Keratinocyte (primary cell): ENCODE data around the gene ATP2B2. TPM values are rescaled to one million over a fixed set of nuclear protein-coding genes. Genes with fewer than 3 reads are reported as not detected.

Experiments
- DNase-seq: peaks from one replicate; pipeline ENCODE4 v3.0.0-alpha.2; 2011; ENCODE audit warnings: low read depth, missing footprints, low spot score
- FAIRE-seq: peaks from 2 replicates; lab custom pipeline; 2011; peaks lifted over from hg19 to GRCh38; lab: Jason Lieb, UNC
- H2AFZ ChIP-seq: 2 replicates; pipeline ENCODE4 v1.6.0; 2012; ENCODE audit warnings: low read length, control low read depth, inconsistent platforms; ENCODE audit not compliant: control insufficient read depth
- H3K27ac ChIP-seq: 2 replicates; pipeline ENCODE4 v1.5.1; 2011; ENCODE audit warnings: low read length; ENCODE audit not compliant: control insufficient read depth, insufficient read depth
- H3K27me3 ChIP-seq: 3 replicates; pipeline ENCODE4 v1.6.0; 2011; ENCODE audit warnings: low read length; ENCODE audit not compliant: control insufficient read depth, insufficient read depth; ENCODE audit errors: extremely low read depth
- H3K36me3 ChIP-seq, 2 experiments: 2 replicates in 1 of 2; 3 replicates in 1 of 2; pipeline ENCODE4 v1.5.1; 2011; ENCODE audit warnings: low read length in 2 of 2, mild to moderate bottlenecking in 1 of 2; ENCODE audit not compliant: control insufficient read depth in 2 of 2, insufficient read depth in 2 of 2; ENCODE audit errors: extremely low read depth in 1 of 2
- H3K4me1 ChIP-seq: 3 replicates; pipeline ENCODE4 v1.5.1; 2011; ENCODE audit warnings: low read length; ENCODE audit not compliant: control insufficient read depth, insufficient read depth; ENCODE audit errors: extremely low read depth
- H3K4me2 ChIP-seq: 3 replicates; pipeline ENCODE4 v1.6.0; 2011; ENCODE audit warnings: low read depth, low read length; ENCODE audit not compliant: control insufficient read depth, insufficient read depth; ENCODE audit errors: extremely low read depth
- H3K4me3 ChIP-seq, 3 experiments: fragments of 200-600 bp in 1 of 3; sonication (generic) in 1 of 3; 2 replicates in 2 of 3; 3 replicates in 1 of 3; pipeline ENCODE4 v1.5.1; 2011 to 2016; ENCODE audit warnings: low read length in 3 of 3, mild to moderate bottlenecking in 3 of 3, control low read depth in 2 of 3, inconsistent platforms in 1 of 3, low read depth in 1 of 3, mixed read lengths in 1 of 3, mixed run types in 1 of 3, moderate library complexity in 1 of 3; ENCODE audit not compliant: control insufficient read depth in 2 of 3, insufficient read depth in 2 of 3; ENCODE audit errors: extremely low read depth in 1 of 3
- H3K79me2 ChIP-seq: 2 replicates; pipeline ENCODE4 v1.6.0; 2012; ENCODE audit warnings: low read length; ENCODE audit not compliant: control insufficient read depth, insufficient read depth
- H3K9ac ChIP-seq: 3 replicates; pipeline ENCODE4 v1.6.0; 2011; ENCODE audit warnings: low read length; ENCODE audit not compliant: control insufficient read depth, insufficient read depth; ENCODE audit errors: extremely low read depth
- H3K9me1 ChIP-seq: 3 replicates; pipeline ENCODE4 v1.6.0; 2011; ENCODE audit warnings: low read length; ENCODE audit not compliant: control insufficient read depth, insufficient read depth; ENCODE audit errors: extremely low read depth
- H3K9me3 ChIP-seq: 2 replicates; pipeline ENCODE4 v1.5.1; 2012; ENCODE audit warnings: low read depth, low read length; ENCODE audit not compliant: control insufficient read depth
- H4K20me1 ChIP-seq: 3 replicates; pipeline ENCODE4 v1.6.0; 2011; ENCODE audit warnings: low read length; ENCODE audit not compliant: control insufficient read depth, insufficient read depth; ENCODE audit errors: extremely low read depth
- EZH2 ChIP-seq: IDR thresholded peaks from one replicate; pipeline ENCODE4 v1.6.1; 2012; ENCODE audit warnings: inconsistent platforms, mild to moderate bottlenecking, low read length, moderate library complexity
- dilution Hi-C: fragments of 300-500 bp; cut with MboI; formaldehyde crosslinking; loops from one replicate; pipeline ENCODE4 v1.7.0; 2020; ENCODE audit warnings: low sequenced_read_pairs; ENCODE audit not compliant: extremely low pct_ligation_motif_present
- polyA plus RNA-seq, 5 experiments: library from polyadenylated mRNA; depleted of rRNA in 3 of 5; stranded (reverse) in 3 of 5; stranded (forward) in 1 of 5; unstranded in 1 of 5; fragments of >200 nt; gene quantifications; 1 replicate in 1 of 5; 2 replicates in 3 of 5; 3 replicates in 1 of 5; pipeline versions ENCODE4 v1.2.1 to v1.2.3, GENCODE V29; 2011 to 2012; ENCODE audit warnings: missing spikeins in 2 of 5, low read depth in 1 of 5, low replicate concordance in 1 of 5
- TF ChIP-seq, protein P1 (sequence below), 3 experiments: IDR thresholded peaks in 1 of 3; conservative IDR thresholded peaks in 1 of 3; optimal IDR thresholded peaks in 1 of 3; 2 replicates in 2 of 3; 3 replicates in 1 of 3; pipeline versions ENCODE3 to v1.5.1; 2011; ENCODE audit warnings: low read length in 3 of 3, mild to moderate bottlenecking in 3 of 3, moderate library complexity in 2 of 3, control low read depth in 1 of 3, inconsistent platforms in 1 of 3; ENCODE audit not compliant: insufficient read depth in 2 of 3; ENCODE audit errors: extremely low read depth in 1 of 3

The ATP2B2 gene
- polyA plus RNA-seq, 1 donor (not counting 4 experiments of a cell fraction or from before 2014, with no cell fraction given), result not detected

DNA sequence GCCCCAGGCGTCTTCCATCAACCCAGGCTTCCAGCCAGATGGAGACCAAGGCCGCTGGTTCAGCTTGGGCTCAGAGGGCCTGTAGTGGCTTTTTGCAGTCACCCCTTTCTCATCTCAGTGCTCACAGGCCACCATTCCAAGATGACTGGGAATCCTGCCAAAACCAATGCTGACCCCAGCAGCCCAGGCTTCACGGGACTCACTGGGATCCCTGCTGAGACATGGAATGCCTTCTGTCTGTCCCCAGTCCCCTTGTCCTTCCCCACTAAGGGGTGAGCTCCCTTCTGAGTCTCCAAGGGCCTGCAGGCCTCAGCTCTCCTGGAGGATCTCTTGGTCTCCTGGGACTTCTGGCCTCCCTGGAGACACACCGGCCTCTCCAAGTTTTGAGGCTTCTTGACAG, 107.0 kb downstream of the ATP2B2 start:
- peaks cover 6% of the 10 kb centered on the region for H4K20me1 ChIP-seq
- H3K27me3 ChIP-seq, result peaks cover 22% of the 10 kb centered on the region
- no peak overlapping the region for H2AFZ ChIP-seq
- H3K9me3 ChIP-seq, result no peaks in the 10 kb centered on the region
- no peak overlapping the region for H3K27ac ChIP-seq
- no peak for TF ChIP-seq EZH2
- TF ChIP-seq, protein P1, sequence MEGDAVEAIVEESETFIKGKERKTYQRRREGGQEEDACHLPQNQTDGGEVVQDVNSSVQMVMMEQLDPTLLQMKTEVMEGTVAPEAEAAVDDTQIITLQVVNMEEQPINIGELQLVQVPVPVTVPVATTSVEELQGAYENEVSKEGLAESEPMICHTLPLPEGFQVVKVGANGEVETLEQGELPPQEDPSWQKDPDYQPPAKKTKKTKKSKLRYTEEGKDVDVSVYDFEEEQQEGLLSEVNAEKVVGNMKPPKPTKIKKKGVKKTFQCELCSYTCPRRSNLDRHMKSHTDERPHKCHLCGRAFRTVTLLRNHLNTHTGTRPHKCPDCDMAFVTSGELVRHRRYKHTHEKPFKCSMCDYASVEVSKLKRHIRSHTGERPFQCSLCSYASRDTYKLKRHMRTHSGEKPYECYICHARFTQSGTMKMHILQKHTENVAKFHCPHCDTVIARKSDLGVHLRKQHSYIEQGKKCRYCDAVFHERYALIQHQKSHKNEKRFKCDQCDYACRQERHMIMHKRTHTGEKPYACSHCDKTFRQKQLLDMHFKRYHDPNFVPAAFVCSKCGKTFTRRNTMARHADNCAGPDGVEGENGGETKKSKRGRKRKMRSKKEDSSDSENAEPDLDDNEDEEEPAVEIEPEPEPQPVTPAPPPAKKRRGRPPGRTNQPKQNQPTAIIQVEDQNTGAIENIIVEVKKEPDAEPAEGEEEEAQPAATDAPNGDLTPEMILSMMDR (optimal IDR thresholded peaks at IDR 0.05 in 1 of 3, IDR thresholded peaks at IDR 0.05 in 1 of 3, conservative IDR thresholded peaks at IDR 0.05 in 1 of 3; ENCODE audit: extremely low read depth in 1 of 3, insufficient read depth in 2 of 3, low read length in 3 of 3), result no peak
- H3K4me1 ChIP-seq, result peaks cover 10% of the 10 kb centered on the region
- dilution Hi-C loops, result no loop called here
- H3K79me2 ChIP-seq, result no peaks in the 10 kb centered on the region
- H3K9ac ChIP-seq, result no peak overlapping the region
- no peaks in the 10 kb centered on the region for H3K9me1 ChIP-seq
- no peaks in the 10 kb centered on the region for H3K36me3 ChIP-seq
- no peak overlapping the region for H3K4me3 ChIP-seq
- DNase-seq (no peak), FAIRE-seq (no peak)
- H3K4me2 ChIP-seq, result no peak overlapping the region

DNA sequence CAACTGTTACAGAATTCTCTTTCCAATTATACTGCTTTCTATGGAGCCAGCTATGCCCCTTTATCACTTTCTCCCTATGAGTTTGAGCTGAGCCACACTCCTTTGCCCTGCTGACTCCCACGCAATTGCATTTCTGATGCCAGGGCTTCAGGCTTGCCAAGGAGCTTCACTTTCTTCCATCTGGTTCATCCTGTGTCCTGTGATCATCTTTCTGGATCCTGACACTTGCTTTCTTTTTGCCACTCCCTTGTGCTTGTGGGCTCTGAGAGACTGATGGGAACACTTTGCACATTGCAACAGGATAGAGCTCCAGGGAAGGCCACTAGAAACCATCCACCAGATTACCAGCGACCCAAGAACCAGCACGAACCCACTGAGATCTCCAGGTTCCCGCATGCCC, 107.5 kb downstream of the ATP2B2 start:
- Histone ChIP-seq H3K4me3 (no peak overlapping the region), H3K4me1 (peaks cover 10% of the 10 kb centered on the region), H3K9ac (no peak overlapping the region), H3K27me3 (peaks cover 26% of the 10 kb centered on the region), H3K9me3 (no peaks in the 10 kb centered on the region), H4K20me1 (peaks cover 6% of the 10 kb centered on the region), H2AFZ (no peak overlapping the region), H3K9me1 (no peaks in the 10 kb centered on the region), H3K36me3 (no peaks in the 10 kb centered on the region), H3K27ac (no peak overlapping the region), H3K79me2 (no peaks in the 10 kb centered on the region), H3K4me2 (no peak overlapping the region)
- dilution Hi-C loops, result no loop called here
- no peak for TF ChIP-seq EZH2
- TF ChIP-seq, protein P1 (optimal IDR thresholded peaks at IDR 0.05 in 1 of 3, IDR thresholded peaks at IDR 0.05 in 1 of 3, conservative IDR thresholded peaks at IDR 0.05 in 1 of 3; ENCODE audit: extremely low read depth in 1 of 3, insufficient read depth in 2 of 3, low read length in 3 of 3), result no peak
- DNase-seq (no peak), FAIRE-seq (peak; percentile 34)
